GM12801 (cell line): ENCODE results near the gene ARID4A.

Experiments used
- CTCF ChIP-seq: IDR thresholded peaks from one replicate; pipeline ENCODE4 v1.5.1; 2011; ENCODE audit warnings: control low read depth; ENCODE audit not compliant: insufficient read length; ENCODE audit errors: extremely low read depth

Gene ARID4A

DNA sequence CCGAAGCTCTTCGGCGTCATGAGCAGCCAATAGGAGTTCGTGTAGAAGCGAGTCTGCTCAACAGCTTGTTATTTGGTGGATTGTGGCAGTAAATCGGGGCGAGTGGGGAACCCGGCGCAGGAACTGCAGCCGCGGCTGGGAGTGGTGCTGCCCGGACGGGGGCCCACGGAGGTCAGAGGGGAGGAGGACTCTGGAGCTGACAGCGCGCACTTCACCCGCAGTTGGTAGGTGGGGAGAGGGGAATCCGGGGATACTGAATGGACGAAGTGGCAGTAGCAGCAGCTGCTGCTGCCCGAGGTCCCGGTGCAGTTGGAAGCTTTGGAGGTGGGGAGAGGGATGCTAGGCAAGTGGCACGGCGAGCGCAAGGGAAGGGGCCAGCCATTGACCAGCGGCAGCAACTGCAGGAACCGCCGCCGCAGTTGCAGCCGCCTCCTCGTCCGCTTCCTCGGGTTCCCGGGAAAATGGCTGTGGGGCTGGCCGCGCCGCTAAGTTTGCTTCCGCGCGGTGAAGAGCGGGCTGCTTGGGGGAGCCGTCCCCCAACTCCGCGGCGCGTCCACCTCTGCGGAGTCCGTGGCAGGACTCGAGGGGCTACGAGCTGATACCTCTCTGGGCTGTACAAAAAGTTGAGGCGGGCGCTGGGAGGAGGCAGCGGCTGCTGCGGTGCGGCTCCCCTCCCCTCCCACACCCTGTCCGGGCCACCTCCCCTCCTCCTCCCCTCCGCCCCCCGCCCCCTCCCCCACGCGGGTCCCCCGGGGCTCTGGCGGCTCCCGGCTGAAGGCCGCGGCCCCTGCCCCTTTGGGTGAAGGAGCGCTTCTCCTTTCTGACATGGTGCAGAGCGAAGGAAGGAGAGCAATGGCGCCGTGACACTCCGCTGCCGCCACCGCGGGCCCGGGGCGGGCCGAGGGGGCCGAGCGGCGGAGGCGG lies at the start of gene ARID4A:
ARID4A (plus strand) TSS at position 79 of the 924 bp plus-strand sequence. CDS start 1,300 bp downstream, outside the sequence.
- TF ChIP-seq CTCF = no peak

GRCh38 chr14:58249611-58250010 lies 48.7 kb upstream of the ARID4A start:
- no peak for TF ChIP-seq CTCF

GRCh38 chr14:58258156-58258555 lies 40.2 kb upstream of the ARID4A start:
- TF ChIP-seq CTCF = no peak

- TF ChIP-seq CTCF = no peak
These were observed 33.0 kb upstream of the ARID4A start for GRCh38 chr14:58265401-58265800.

- no peak for TF ChIP-seq CTCF
These were observed 27.7 kb upstream of the ARID4A start for GRCh38 chr14:58270628-58271027.

GRCh38 chr14:58272588-58273372 lies 25.6 kb upstream of the ARID4A start:
- TF ChIP-seq CTCF = no peak

- no peak for TF ChIP-seq CTCF
These were observed 23.5 kb upstream of the ARID4A start for GRCh38 chr14:58274881-58275280.
